Panc1 (cell line): Measurements from ENCODE around the gene CREBBP. TPM values are rescaled to one million over a fixed set of nuclear protein-coding genes. Genes with fewer than 3 reads are reported as not detected.

Source experiments
- ATAC-seq: fragments of 200-7000 bp; cut with Tn5 transposase; 2 replicates; pipeline ENCODE4 v1.9.1; 2020; ENCODE audit warnings: mild to moderate bottlenecking, moderate library complexity
- BruUV-seq: library from RNA; stranded (reverse); fragments of 400-500 nt; replicated peaks from 2 replicates; lab custom pipeline; 2021; lab: Mats Ljungman, UMichigan
- CTCF ChIA-PET: fragments of 300-600 bp; sonication (Branson Sonifier 250); formaldehyde crosslinking; loops from one replicate; lab custom pipeline; 2022; ENCODE audit warnings: antibody characterized with exemption; lab: Charles Lee
- POLR2A ChIA-PET: fragments of 300-600 bp; sonication (Branson Sonifier 250); formaldehyde crosslinking; loops from one replicate; lab custom pipeline; 2022; ENCODE audit warnings: antibody characterized with exemption; lab: Charles Lee
- DNase-seq: peaks from one replicate; pipeline ENCODE4 v3.0.0-alpha.2; 2010; ENCODE audit warnings: low read depth, low spot score
- H3K27ac ChIP-seq: 2 replicates; pipeline ENCODE4 v1.5.1; 2011; ENCODE audit warnings: mild to moderate bottlenecking, low read length, inconsistent platforms
- H3K27me3 ChIP-seq: fragments of 200-500 bp; sonication (Bioruptor generic); 2 replicates; pipeline ENCODE4 v1.6.0; 2014; ENCODE audit warnings: low read length, inconsistent platforms; ENCODE audit not compliant: control insufficient read depth, insufficient read depth
- H3K36me3 ChIP-seq: fragments of 200-500 bp; sonication (Bioruptor generic); 2 replicates; pipeline ENCODE4 v1.5.1; 2014; ENCODE audit warnings: inconsistent platforms, mild to moderate bottlenecking, low read length, moderate library complexity; ENCODE audit not compliant: control insufficient read depth, insufficient read depth
- H3K4me1 ChIP-seq: 2 replicates; pipeline ENCODE4 v1.5.1; 2011; ENCODE audit warnings: inconsistent platforms, mild to moderate bottlenecking, low read length, moderate library complexity; ENCODE audit not compliant: control insufficient read depth, insufficient read depth
- H3K4me3 ChIP-seq, 2 experiments: 2 replicates each; pipeline ENCODE4 v1.5.1; 2011 to 2012; ENCODE audit warnings: low read depth in 2 of 2, low read length in 2 of 2, mild to moderate bottlenecking in 2 of 2, inconsistent platforms in 1 of 2, moderate library complexity in 1 of 2
- H3K9me3 ChIP-seq: fragments of 200-500 bp; sonication (Bioruptor generic); 2 replicates; pipeline ENCODE4 v1.5.1; 2014; ENCODE audit warnings: low read depth, mild to moderate bottlenecking, inconsistent platforms, low read length, moderate library complexity; ENCODE audit not compliant: control insufficient read depth, insufficient read depth
- POLR2AphosphoS5 ChIP-seq: IDR thresholded peaks from 2 replicates; pipeline ENCODE4 v1.6.1; 2012; ENCODE audit warnings: mild to moderate bottlenecking, low read depth, low read length, moderate library complexity
- SIN3A ChIP-seq: IDR thresholded peaks from 2 replicates; pipeline ENCODE4 v1.6.1; 2012; ENCODE audit warnings: low read depth, mild to moderate bottlenecking, low read length, moderate library complexity, borderline replicate concordance; ENCODE audit not compliant: insufficient read depth
- TCF7L2 ChIP-seq: IDR thresholded peaks from 2 replicates; pipeline ENCODE4 v1.6.1; 2011; ENCODE audit warnings: mild to moderate bottlenecking, low read depth, low read length, inconsistent platforms
- in situ Hi-C: cut with HindIII; loops from 2 replicates; pipeline ENCODE4 v1.10.0; 2016; ENCODE audit warnings: low sequenced_read_pairs, low pct_unique_long_range_greater_than_20kb
- intact Hi-C: fragments of 100-400 bp; cut with micrococcal nuclease; formaldehyde crosslinking; loops from one replicate; pipeline ENCODE4 v1.10.0; 2022; ENCODE audit not compliant: unreplicated experiment
- total RNA-seq: library from RNA; stranded (reverse); gene quantifications from one replicate; pipeline ENCODE4 v1.2.1, GENCODE V29; 2021; ENCODE audit not compliant: unreplicated experiment
- TF ChIP-seq, protein P1 (sequence below): fragments of 450-650 bp; IDR thresholded peaks from 2 replicates; pipeline ENCODE4 v1.5.1; 2017; ENCODE audit warnings: mild to moderate bottlenecking
- TF ChIP-seq, protein P2 (sequence below), 2 experiments: IDR thresholded peaks; 2 replicates each; pipeline ENCODE4 v1.6.1; 2011 to 2012; ENCODE audit warnings: low read depth in 2 of 2, control low read depth in 1 of 2, low read length in 1 of 2, mild to moderate bottlenecking in 1 of 2, moderate library complexity in 1 of 2; ENCODE audit not compliant: insufficient read depth in 1 of 2

CREBBP gene
- total RNA-seq, 1 experiment from 2014 or later: 60.2 TPM

- POLR2A ChIA-PET: interaction anchor here (0.8 kb wide), 1 partner anchor 16 kb away, joined by 5 read pairs; no protein-coding TSS in a partner anchor
- Histone ChIP-seq H3K36me3 (no peaks in the 10 kb centered on the region), H3K27me3 (no peaks in the 10 kb centered on the region), H3K4me1 (no peaks in the 10 kb centered on the region), H3K27ac (no peak overlapping the region), H3K9me3 (no peaks in the 10 kb centered on the region), H3K4me3 (no peak overlapping the region)
- BruUV-seq: no TSS peak
- CTCF ChIA-PET: no interaction called here
- intact Hi-C loops: no loop called here
- ATAC-seq (peak; percentile 44; the same call in 1 of the 2 replicates), DNase-seq (no peak)
- TF ChIP-seq, protein P1, sequence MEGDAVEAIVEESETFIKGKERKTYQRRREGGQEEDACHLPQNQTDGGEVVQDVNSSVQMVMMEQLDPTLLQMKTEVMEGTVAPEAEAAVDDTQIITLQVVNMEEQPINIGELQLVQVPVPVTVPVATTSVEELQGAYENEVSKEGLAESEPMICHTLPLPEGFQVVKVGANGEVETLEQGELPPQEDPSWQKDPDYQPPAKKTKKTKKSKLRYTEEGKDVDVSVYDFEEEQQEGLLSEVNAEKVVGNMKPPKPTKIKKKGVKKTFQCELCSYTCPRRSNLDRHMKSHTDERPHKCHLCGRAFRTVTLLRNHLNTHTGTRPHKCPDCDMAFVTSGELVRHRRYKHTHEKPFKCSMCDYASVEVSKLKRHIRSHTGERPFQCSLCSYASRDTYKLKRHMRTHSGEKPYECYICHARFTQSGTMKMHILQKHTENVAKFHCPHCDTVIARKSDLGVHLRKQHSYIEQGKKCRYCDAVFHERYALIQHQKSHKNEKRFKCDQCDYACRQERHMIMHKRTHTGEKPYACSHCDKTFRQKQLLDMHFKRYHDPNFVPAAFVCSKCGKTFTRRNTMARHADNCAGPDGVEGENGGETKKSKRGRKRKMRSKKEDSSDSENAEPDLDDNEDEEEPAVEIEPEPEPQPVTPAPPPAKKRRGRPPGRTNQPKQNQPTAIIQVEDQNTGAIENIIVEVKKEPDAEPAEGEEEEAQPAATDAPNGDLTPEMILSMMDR: no peak
- TF ChIP-seq SIN3A (no peak), POLR2AphosphoS5 (no peak), TCF7L2 (no peak)
- TF ChIP-seq, protein P2, sequence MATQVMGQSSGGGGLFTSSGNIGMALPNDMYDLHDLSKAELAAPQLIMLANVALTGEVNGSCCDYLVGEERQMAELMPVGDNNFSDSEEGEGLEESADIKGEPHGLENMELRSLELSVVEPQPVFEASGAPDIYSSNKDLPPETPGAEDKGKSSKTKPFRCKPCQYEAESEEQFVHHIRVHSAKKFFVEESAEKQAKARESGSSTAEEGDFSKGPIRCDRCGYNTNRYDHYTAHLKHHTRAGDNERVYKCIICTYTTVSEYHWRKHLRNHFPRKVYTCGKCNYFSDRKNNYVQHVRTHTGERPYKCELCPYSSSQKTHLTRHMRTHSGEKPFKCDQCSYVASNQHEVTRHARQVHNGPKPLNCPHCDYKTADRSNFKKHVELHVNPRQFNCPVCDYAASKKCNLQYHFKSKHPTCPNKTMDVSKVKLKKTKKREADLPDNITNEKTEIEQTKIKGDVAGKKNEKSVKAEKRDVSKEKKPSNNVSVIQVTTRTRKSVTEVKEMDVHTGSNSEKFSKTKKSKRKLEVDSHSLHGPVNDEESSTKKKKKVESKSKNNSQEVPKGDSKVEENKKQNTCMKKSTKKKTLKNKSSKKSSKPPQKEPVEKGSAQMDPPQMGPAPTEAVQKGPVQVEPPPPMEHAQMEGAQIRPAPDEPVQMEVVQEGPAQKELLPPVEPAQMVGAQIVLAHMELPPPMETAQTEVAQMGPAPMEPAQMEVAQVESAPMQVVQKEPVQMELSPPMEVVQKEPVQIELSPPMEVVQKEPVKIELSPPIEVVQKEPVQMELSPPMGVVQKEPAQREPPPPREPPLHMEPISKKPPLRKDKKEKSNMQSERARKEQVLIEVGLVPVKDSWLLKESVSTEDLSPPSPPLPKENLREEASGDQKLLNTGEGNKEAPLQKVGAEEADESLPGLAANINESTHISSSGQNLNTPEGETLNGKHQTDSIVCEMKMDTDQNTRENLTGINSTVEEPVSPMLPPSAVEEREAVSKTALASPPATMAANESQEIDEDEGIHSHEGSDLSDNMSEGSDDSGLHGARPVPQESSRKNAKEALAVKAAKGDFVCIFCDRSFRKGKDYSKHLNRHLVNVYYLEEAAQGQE (IDR thresholded peaks at IDR 0.05; ENCODE audit: insufficient read depth in 1 of 2, low read depth in 2 of 2, low read length in 1 of 2): no peak
- in situ Hi-C loops: no loop called here
Observed at GRCh38 chr16:3696425-3697218, 183.9 kb downstream of the CREBBP start.

GRCh38 chr16:3695610-3696369 is 184.7 kb downstream of the CREBBP start:
- ATAC-seq (peak; percentile 56), DNase-seq (no peak)
- Histone ChIP-seq H3K36me3 (no peaks in the 10 kb centered on the region), H3K27me3 (no peaks in the 10 kb centered on the region), H3K27ac (no peak overlapping the region), H3K4me3 (no peak overlapping the region), H3K4me1 (0 out of 2 replicates have a peak, but pooled peaks cover under 1% of the 10 kb centered on the region), H3K9me3 (no peaks in the 10 kb centered on the region)
- ChIA-PET POLR2A (interaction anchor here (0.8 kb wide), 1 partner anchor 17 kb away, joined by 5 read pairs; no protein-coding TSS in a partner anchor), CTCF (interaction anchor here (1.0 kb wide), 1 partner anchor 12 kb away, joined by 4 read pairs; no protein-coding TSS in a partner anchor)
- no TSS peak for BruUV-seq
- TF ChIP-seq, protein P1: no peak
- TF ChIP-seq SIN3A (no peak), TCF7L2 (no peak), POLR2AphosphoS5 (no peak)
- TF ChIP-seq, protein P2 (IDR thresholded peaks at IDR 0.05; ENCODE audit: insufficient read depth in 1 of 2, low read depth in 2 of 2, low read length in 1 of 2): no peak
- in situ Hi-C loops: no loop called here
- intact Hi-C loops: no loop called here
